OCI-LY3 (cell line): ENCODE results near the gene MGA.

Experiments used
- CTCF ChIP-seq: fragments of 200-600, 300-600 bp; sonication (generic); IDR thresholded peaks from 2 replicates; pipeline ENCODE4 v1.5.1; 2014; ENCODE audit warnings: antibody characterized with exemption, low read length, low read depth
- EZH2phosphoT487 ChIP-seq: fragments of 200-600 bp; shearing (Covaris generic); IDR thresholded peaks from 2 replicates; pipeline ENCODE4 v1.6.1; 2018; ENCODE audit warnings: antibody characterized with exemption, mixed run types, low read depth

GRCh38 chr15:41661518-41662225 lies 1.5 kb downstream of the MGA start:
- TF ChIP-seq CTCF, result no peak
- no peak for TF ChIP-seq EZH2phosphoT487
